GM23248 (cell line): ENCODE measurements around the gene PRKAR1B.

Experiments
- EZH2 ChIP-seq: fragments of 200-600 bp; sonication (generic); IDR thresholded peaks from 2 replicates; pipeline ENCODE4 v1.6.1; 2018; ENCODE audit warnings: antibody characterized with exemption, mild to moderate bottlenecking; ENCODE audit not compliant: insufficient read depth, poor library complexity, severe bottlenecking
- EZH2phosphoT487 ChIP-seq: fragments of 200-600 bp; sonication (generic); IDR thresholded peaks from 2 replicates; pipeline ENCODE4 v1.6.1; 2018; ENCODE audit warnings: antibody characterized with exemption, moderate library complexity, mild to moderate bottlenecking, low read depth; ENCODE audit not compliant: insufficient read depth

- TF ChIP-seq EZH2phosphoT487 = no peak
- TF ChIP-seq EZH2 = no peak
Measured at GRCh38 chr7:750111-750905, 23.2 kb upstream of the PRKAR1B start.
